Urothelium cell line (cell line): Measurements from ENCODE around the gene HEBP1.
"Not testable (repeated sequence)": the region's sequence is repeated elsewhere in the genome, so short reads cannot be mapped to it uniquely, and the experiment has no call there.

Experiments used
- DNase-seq: peaks from one replicate; pipeline ENCODE4 v3.0.0; 2011; ENCODE audit warnings: low spot score, mixed read lengths
- FAIRE-seq: peaks from 2 replicates; lab custom pipeline; 2011; peaks lifted over from hg19 to GRCh38; lab: Jason Lieb, UNC

Gene HEBP1

GRCh38 chr12:12999959-13000615, at the start of gene HEBP1:
Gene HEBP1 (minus strand): TSS chr12:13000265. CDS start chr12:13000114, 151 bp downstream.
- FAIRE-seq (peak; percentile 100), DNase-seq (peak; percentile 99)

GRCh38 chr12:13049816-13050215, 49.8 kb upstream of the HEBP1 start:
- FAIRE-seq (no peak), DNase-seq (no peak)

GRCh38 chr12:13046964-13047363, 46.9 kb upstream of the HEBP1 start:
- FAIRE-seq = no peak

GRCh38 chr12:13045816-13046215, 45.8 kb upstream of the HEBP1 start:
- FAIRE-seq = no peak
- no peak for DNase-seq

More at GRCh38 chr12:13046964-13047363, 46.9 kb upstream of the HEBP1 start:
- DNase-seq = no peak

GRCh38 chr12:13044906-13045299, 44.8 kb upstream of the HEBP1 start:
- peak; percentile 43 for DNase-seq
- FAIRE-seq = no peak

GRCh38 chr12:13044002-13044905, 44.2 kb upstream of the HEBP1 start, which contains the start of gene FAM234B:
Gene FAM234B (plus strand): TSS chr12:13044381. CDS start chr12:13044404, 23 bp downstream.
- DNase-seq = peak; percentile 95

GRCh38 chr12:13042666-13043230, 42.7 kb upstream of the HEBP1 start:
- no peak for FAIRE-seq
- DNase-seq = no peak

More at GRCh38 chr12:13044002-13044905, 44.2 kb upstream of the HEBP1 start, which contains the start of gene FAM234B:
- peak; percentile 95 for FAIRE-seq

- DNase-seq (no peak), FAIRE-seq (peak; percentile 79)
These were observed 41.2 kb upstream of the HEBP1 start for GRCh38 chr12:13041224-13041623.

- FAIRE-seq (no peak), DNase-seq (no peak)
These were observed 39.4 kb upstream of the HEBP1 start for GRCh38 chr12:13039328-13039956.

- no peak for DNase-seq
- FAIRE-seq = no peak
These were observed 38.6 kb upstream of the HEBP1 start for GRCh38 chr12:13038491-13039161.

GRCh38 chr12:13036881-13037280, 36.8 kb upstream of the HEBP1 start:
- no peak for FAIRE-seq
- DNase-seq = no peak

GRCh38 chr12:13035335-13035734, 35.3 kb upstream of the HEBP1 start:
- FAIRE-seq, DNase-seq: not testable (repeated sequence)

- DNase-seq = no peak
- FAIRE-seq = no peak
These were observed 33.4 kb upstream of the HEBP1 start for GRCh38 chr12:13033476-13033875.

GRCh38 chr12:13032164-13032563, 32.1 kb upstream of the HEBP1 start:
- FAIRE-seq = no peak

GRCh38 chr12:13030541-13031291, 30.7 kb upstream of the HEBP1 start:
- no peak for DNase-seq
- FAIRE-seq = no peak

More at GRCh38 chr12:13032164-13032563, 32.1 kb upstream of the HEBP1 start:
- no peak for DNase-seq

GRCh38 chr12:13028825-13029570, 28.9 kb upstream of the HEBP1 start:
- no peak for DNase-seq
- no peak for FAIRE-seq

- FAIRE-seq (no peak), DNase-seq (no peak)
These were observed 27.4 kb upstream of the HEBP1 start for GRCh38 chr12:13027508-13027907.

GRCh38 chr12:13027032-13027431, 27.0 kb upstream of the HEBP1 start:
- FAIRE-seq = no peak
- no peak for DNase-seq

- FAIRE-seq (no peak), DNase-seq (no peak)
These were observed 26.2 kb upstream of the HEBP1 start for GRCh38 chr12:13026286-13026685.
